ENCODE data around the gene PCBP3. TPM values are rescaled to one million over a fixed set of nuclear protein-coding genes. Genes with fewer than 3 reads are reported as not detected.
"Not testable (repeated sequence)": the region's sequence is repeated elsewhere in the genome, so short reads cannot be mapped to it uniquely, and the experiment has no call there.

Gene PCBP3
- total and polyA plus RNA-seq, 2 donors (not counting 3 experiments of a cell fraction or from before 2014, with no cell fraction given) = 0.06 to 1.1 TPM

DNA sequence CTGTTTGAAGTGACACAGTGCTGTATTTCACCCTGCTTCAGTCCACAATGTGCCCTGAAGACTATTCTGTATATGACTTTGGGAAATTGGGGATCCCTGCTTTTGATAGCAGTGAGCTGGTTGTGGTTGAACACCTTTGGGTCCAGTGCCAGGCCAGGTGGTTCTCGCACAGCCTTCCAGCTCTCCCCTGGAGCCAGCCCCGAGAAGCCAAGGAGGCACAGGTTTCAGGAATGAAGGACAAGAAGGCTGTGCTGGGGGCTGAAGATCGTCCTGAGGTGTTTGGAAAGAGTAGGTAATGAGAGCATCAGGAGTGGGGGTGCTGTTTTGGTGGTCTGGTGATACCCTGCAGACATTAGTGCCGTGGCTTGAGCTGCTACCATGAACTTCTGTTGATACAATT, 206.7 kb downstream of the PCBP3 start:
- Histone ChIP-seq H3K9me3 (replicated peaks; ENCODE audit: control insufficient read depth, insufficient read depth, low read length) (no peaks in the 10 kb centered on the region), H3K9me1 (replicated peaks; ENCODE audit: control insufficient read depth, extremely low read depth, insufficient read depth, low read length) (no peaks in the 10 kb centered on the region), H3K27me3 (ENCODE audit: control insufficient read depth in 2 of 2, insufficient read depth in 2 of 2, low read length in 2 of 2) (peaks cover 2 to 7% of the 10 kb centered on the region in 2 experiments), H3K4me2 (ENCODE audit: insufficient read depth, low read length) (no peak overlapping the region), H3K27ac (ENCODE audit: insufficient read depth, low read depth, low read length) (no peak overlapping the region), H4K20me1 (replicated peaks; ENCODE audit: control insufficient read depth, extremely low read depth, insufficient read depth, low read length) (no peaks in the 10 kb centered on the region), H2AFZ (ENCODE audit: low read depth, low read length) (no peak overlapping the region), H3K9ac (replicated peaks; ENCODE audit: extremely low read depth, insufficient read depth, low read length) (no peak overlapping the region), H3K4me1 (ENCODE audit: control insufficient read depth, extremely low read depth, insufficient read depth, low read length) (no peaks in the 10 kb centered on the region), H3K79me2 (ENCODE audit: control insufficient read depth, insufficient read depth, low read length) (no peaks in the 10 kb centered on the region), H3K4me3 (replicated peaks in 1 of 3; ENCODE audit: insufficient read depth in 1 of 3, low read depth in 1 of 3, low read length in 3 of 3) (no peak overlapping the region), H3K36me3 (ENCODE audit: control insufficient read depth in 2 of 2, extremely low read depth in 1 of 2, insufficient read depth in 2 of 2, low read length in 2 of 2) (no peaks in the 10 kb centered on the region)
- DNase-seq (ENCODE audit: low read depth, low spot score) (no peak), FAIRE-seq (no peak)
- dilution Hi-C loops (cut with MboI; ENCODE audit: extremely low pct_ligation_motif_present, low sequenced_read_pairs) = no loop called here
- intact Hi-C loops (cut with micrococcal nuclease) = no loop called here
- BruUV-seq (replicated peaks) = no TSS peak
- ChIA-PET CTCF (interaction anchor here (1.4 kb wide), 1 partner anchor 30 kb away, joined by 3 read pairs; no protein-coding TSS in a partner anchor), POLR2A (no interaction called here)
- no peak for TF ChIP-seq GATA2 (IDR thresholded peaks at IDR 0.05; ENCODE audit: insufficient read depth, insufficient read length, low read depth, low read length)
- no peak for TF ChIP-seq EZH2 (IDR thresholded peaks at IDR 0.05; ENCODE audit: borderline replicate concordance, low read depth, low read length, severe bottlenecking)
- no peak for TF ChIP-seq MYC (IDR thresholded peaks at IDR 0.05; ENCODE audit: low read depth, low read length)
- TF ChIP-seq FOS (IDR thresholded peaks at IDR 0.05; ENCODE audit: borderline replicate concordance, insufficient read depth, low read length) = no peak
- no peak for TF ChIP-seq MAX (IDR thresholded peaks at IDR 0.05; ENCODE audit: insufficient read depth, insufficient read length)
- TF ChIP-seq JUN (IDR thresholded peaks at IDR 0.05; ENCODE audit: borderline replicate concordance, insufficient read depth, insufficient read length, low read depth) = no peak
- no peak for TF ChIP-seq POLR2AphosphoS5 (IDR thresholded peaks at IDR 0.05; ENCODE audit: insufficient read depth, low read depth, low read length)
- no peak for TF ChIP-seq POLR2A (IDR thresholded peaks at IDR 0.05; ENCODE audit: low read depth, low read length)
- TF ChIP-seq CTCF (IDR thresholded peaks at IDR 0.05; ENCODE audit: extremely low read depth in 1 of 2, insufficient read depth in 1 of 2, low read depth in 1 of 2, low read length in 2 of 2) = no peak

- H3K79me2 ChIP-seq (ENCODE audit: control insufficient read depth, insufficient read depth, low read length); H3K27me3 ChIP-seq (ENCODE audit: control insufficient read depth in 2 of 2, insufficient read depth in 2 of 2, low read length in 2 of 2); H3K36me3 ChIP-seq (ENCODE audit: control insufficient read depth in 2 of 2, extremely low read depth in 1 of 2, insufficient read depth in 2 of 2, low read length in 2 of 2); dilution Hi-C loops (cut with MboI; ENCODE audit: extremely low pct_ligation_motif_present, low sequenced_read_pairs); intact Hi-C loops (cut with micrococcal nuclease); H4K20me1 ChIP-seq (replicated peaks; ENCODE audit: control insufficient read depth, extremely low read depth, insufficient read depth, low read length); H3K9me3 ChIP-seq (replicated peaks; ENCODE audit: control insufficient read depth, insufficient read depth, low read length); H3K9me1 ChIP-seq (replicated peaks; ENCODE audit: control insufficient read depth, extremely low read depth, insufficient read depth, low read length); H2AFZ ChIP-seq (ENCODE audit: low read depth, low read length); H3K4me2 ChIP-seq (ENCODE audit: insufficient read depth, low read length); H3K4me1 ChIP-seq (ENCODE audit: control insufficient read depth, extremely low read depth, insufficient read depth, low read length); H3K27ac ChIP-seq (ENCODE audit: insufficient read depth, low read depth, low read length); DNase-seq (ENCODE audit: low read depth, low spot score); H3K4me3 ChIP-seq (replicated peaks in 1 of 3; ENCODE audit: insufficient read depth in 1 of 3, low read depth in 1 of 3, low read length in 3 of 3); CTCF ChIA-PET; FAIRE-seq; BruUV-seq (replicated peaks); POLR2A ChIA-PET; H3K9ac ChIP-seq (replicated peaks; ENCODE audit: extremely low read depth, insufficient read depth, low read length): not testable (repeated sequence)
Observed at GRCh38 chr21:45852386-45852785, 208.9 kb downstream of the PCBP3 start.

Measured in endothelial cell of umbilical vein (primary cell).